ENCODE measurements around the gene IQSEC1.

Gene IQSEC1

DNA sequence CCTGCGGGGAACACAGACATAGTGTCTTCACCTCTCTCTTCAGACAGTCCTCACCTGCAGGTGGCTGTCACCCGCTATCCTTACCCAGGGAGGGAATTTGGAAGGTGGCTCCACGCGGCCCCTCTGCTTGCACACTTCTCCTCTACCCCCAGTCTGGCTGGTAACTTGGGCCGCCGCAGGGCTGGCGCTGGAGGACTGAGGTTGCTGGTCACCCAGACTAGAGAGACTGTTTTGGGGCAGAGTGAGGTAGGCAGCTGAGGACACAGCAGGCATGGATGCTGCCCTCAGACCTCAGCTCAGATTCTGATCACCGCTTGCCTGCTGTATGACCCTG lies 12.6 kb upstream of the IQSEC1 start:
- DNase-seq (ENCODE audit: low spot score) = no peak

DNA sequence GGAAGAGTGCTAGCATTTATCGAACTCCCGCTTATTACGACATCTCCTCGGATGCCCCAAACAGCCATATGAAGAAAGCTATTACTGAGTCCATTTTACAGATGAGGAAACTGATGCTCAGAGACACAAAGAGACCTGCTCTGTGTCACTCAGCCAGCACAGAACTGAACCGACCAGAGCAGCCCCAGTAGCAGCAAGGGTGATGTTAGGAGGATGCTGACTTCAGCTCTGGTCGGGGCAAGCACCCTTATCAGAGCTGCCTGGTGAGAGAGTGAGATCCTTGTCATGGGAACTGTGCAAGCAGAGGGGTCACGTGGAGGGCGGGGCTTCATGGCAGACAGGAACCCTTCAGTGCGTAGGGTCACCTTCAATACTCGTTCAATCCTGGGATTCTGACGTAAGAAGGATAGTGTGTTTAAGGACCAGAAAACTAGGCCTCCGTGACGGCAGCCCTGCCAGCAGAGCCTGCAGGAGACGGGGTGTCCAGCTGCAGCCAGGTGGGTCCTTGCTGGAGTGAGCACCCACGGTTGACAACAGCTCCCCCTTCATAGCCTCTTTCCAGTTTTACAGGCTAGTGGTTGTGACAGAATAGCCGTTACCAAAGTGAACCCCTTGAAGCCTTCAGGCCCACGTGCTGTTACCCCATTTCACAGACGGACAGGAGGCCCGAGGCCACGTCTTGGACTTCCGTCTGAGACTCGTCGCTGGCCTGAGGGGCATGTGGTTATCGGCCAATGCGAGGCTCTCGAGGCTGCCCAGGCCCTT lies 12.0 kb upstream of the IQSEC1 start:
- no peak for DNase-seq (ENCODE audit: low spot score)

DNA sequence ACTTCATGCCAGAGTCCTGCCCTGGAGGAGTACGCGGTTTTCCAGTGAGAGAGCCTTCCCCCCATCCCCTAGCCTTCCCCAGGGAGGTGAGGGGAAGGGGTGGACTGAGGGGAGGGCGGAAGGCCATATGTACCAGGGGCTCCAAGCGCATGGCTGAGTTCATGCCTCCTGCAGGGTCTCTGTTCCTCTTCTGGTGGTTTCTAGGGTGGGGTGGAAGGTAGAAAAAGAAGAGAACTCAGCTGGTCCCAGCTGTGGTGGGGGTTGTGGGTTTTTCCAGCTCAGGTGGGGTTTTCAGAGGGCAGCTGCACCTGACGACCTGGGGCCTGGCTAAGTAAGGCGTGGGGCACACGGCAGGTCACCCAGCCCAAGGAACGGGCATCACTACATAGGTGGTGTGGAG lies 10.7 kb upstream of the IQSEC1 start:
- DNase-seq (ENCODE audit: low spot score) = no peak

DNA sequence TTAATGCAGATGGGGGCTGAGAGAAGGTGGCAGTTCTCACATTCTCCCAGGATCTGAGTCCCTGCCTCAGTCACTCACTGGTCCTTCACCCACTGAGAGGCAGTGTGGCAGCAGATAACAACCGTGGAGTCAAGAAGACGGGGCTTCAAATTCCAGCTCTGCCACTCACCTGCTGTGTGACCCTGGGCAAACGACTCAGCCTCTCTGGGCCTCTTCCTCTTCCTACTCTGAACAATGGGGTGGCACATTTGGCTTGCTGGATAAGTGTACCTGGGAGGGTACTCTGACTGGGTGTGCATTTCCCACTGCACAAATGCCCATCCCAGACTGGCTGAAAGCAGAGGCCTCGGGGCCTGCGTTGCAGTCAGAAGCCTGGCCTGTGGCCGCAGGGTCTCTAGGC lies 10.0 kb upstream of the IQSEC1 start:
- no peak for DNase-seq (ENCODE audit: low spot score)

DNA sequence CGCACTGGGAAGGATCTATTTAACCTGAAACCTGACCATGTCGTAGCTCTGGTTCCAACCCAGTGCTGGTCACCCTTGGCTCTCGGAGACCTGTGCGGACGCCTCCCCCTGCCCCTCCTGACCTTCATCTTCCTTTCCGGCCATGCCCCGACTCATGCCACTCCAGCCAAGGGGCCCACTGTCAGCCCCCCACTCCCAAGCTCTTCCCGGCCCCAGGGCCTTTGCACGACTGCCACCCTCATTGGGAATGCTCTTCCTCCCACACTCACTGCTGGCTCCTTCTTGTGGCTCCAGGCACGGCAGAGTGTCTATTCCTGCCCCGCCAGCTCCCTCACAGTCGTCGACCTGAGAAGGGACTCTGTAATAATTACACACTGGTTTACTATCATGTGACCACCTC lies 9.4 kb upstream of the IQSEC1 start:
- no peak for DNase-seq (ENCODE audit: low spot score)

DNA sequence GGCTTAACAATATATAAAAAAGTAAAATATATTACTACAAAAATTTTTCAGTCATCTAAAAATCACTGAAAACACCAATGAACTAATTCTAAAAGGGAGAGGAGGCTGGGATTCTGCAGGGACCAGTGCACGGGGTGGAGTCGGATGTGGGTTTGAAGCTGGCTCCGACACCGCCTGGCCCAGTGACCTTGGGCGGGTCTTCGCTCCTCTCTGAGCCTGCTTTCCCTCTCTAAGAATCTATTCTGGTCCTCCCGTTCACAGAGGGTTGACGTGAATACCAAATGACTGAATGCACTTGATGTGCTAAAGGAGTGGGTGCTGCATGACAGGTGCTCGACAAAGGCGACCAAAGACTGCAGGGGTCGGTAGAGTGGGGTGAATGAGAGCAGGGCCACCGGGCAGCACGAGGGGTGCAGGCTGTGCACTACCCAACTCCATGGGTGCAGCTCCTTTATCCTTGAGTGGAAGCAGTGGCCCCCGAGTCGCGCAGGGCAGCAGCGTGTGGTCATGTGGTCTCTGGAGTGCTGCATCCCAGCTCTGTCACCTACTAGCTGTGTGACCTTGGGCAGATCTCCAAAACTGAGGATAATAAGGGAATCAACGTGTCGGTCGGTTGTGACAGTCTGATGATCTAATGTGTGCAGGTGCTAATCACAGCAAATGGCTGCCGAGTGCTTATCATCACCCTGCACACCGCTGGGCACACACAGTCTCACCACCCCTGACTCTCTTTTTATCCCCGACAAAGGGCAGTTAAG lies 8.6 kb upstream of the IQSEC1 start:
- DNase-seq (ENCODE audit: low spot score) = no peak

DNA sequence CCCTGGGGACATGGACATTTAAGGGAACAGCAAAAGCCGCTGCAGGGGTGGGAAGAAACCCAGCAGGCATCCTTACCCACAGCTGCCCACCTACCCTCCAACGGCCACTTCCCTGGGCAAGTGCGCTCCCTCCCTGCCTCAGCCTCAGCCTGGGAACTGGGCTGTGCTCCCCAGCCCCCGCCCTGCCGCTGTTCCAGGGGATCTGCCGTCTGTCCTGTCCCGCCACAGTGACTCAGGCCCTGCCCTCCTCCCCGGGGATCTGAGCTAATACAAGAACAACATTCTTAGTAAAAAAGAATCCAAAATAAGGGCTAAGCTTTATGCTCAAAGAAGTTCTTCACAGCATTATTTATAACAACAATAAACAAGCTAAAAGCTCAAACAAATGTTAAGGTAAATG lies 7.4 kb upstream of the IQSEC1 start:
- DNase-seq (ENCODE audit: low spot score) = no peak

DNA sequence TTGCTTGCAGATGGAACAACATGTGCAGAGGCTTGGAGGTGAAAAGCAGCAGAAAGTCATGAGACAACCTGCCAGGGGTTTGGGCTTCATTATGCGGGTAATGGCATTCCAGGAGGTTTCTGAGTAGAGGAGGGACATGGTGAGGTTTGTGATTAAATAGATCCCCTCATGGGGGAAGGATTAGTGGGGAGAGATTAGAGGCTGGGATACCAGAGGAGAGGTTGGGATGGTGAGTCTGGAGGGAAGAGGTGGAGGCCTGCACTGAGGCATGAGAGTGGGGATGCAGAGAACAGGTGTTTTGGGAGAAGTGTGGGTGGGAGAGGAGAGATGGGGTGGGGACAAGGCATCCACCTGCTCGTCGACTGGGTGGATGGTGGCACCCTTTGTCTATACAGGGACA lies 6.8 kb upstream of the IQSEC1 start:
- no peak for DNase-seq (ENCODE audit: low spot score)

DNA sequence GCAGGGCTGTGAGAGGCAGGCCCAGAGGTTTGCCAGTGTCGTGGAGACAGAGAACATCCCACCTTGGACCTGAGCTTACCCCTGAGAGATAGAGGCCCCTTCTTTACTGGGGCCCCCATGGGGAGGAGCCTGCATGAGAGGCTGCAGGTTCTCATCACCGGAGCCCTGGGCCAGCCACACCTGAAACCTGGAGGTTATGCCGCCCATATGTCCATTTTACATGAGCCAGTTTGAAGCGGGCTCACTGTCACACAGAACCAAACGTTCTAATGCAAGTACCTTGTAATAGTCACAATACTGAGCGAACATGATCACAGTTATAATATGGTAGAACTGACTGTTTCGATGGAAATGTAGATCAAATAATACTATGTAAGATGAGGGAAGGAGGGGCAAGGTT lies 6.3 kb upstream of the IQSEC1 start:
- peak; percentile 71 for DNase-seq (ENCODE audit: low spot score)

DNA sequence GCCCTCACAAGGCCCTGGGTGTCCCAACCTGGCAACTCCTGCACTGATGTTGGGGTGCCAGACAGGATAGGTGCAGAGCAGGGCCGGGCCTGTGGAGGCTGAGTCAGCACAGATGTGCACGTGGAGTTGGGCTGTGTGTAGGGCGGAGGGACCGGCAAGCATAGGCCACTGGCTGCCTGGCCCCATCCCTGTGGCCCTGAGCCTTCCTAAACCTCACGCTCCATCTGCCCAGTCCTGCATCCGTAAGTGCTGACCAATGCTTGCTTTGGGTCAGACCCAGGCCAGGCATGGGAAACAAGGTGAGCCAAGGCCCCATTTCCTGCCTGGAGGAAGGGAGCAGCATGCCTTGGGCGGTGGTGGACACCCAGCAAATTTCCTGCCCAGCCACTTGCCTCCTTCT lies 5.8 kb upstream of the IQSEC1 start:
- peak; percentile 62 for DNase-seq (ENCODE audit: low spot score)

DNA sequence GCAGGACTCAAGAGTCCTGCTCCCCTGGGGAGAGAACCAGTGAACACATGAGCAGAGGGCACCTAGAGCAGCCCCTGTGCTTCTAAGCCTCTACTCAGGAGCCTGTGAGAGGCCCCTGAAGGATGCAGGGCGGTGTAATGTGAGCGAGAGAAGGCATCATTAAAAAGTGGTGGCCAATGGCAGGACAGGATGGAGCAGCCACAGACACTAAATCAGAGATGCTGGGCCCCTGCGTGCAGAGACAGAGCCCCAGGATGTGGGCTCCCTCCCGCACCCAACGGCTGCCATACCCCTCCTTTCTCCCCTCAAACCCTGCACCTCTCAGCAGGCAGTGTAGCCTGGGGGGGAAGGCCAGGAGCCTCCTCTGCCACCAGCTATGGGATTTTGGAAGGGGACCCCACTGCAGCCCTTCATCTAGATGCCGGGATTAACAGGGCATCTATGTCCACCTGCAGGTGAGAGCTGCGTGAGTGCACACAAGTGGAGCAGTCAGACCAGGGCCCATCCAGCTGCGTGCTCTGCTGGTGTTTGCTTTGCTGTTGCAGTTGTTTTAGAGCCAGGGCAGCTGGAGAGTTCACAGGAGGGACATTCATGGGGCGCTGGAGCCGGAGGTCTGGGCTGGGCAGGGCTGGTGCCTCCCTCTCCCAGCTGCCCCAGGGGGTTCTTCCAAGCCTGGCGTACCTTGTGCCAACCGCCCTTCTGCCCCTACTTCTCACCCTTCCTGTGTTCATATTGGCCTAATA lies 5.1 kb upstream of the IQSEC1 start:
- no peak for DNase-seq (ENCODE audit: low spot score)

DNA sequence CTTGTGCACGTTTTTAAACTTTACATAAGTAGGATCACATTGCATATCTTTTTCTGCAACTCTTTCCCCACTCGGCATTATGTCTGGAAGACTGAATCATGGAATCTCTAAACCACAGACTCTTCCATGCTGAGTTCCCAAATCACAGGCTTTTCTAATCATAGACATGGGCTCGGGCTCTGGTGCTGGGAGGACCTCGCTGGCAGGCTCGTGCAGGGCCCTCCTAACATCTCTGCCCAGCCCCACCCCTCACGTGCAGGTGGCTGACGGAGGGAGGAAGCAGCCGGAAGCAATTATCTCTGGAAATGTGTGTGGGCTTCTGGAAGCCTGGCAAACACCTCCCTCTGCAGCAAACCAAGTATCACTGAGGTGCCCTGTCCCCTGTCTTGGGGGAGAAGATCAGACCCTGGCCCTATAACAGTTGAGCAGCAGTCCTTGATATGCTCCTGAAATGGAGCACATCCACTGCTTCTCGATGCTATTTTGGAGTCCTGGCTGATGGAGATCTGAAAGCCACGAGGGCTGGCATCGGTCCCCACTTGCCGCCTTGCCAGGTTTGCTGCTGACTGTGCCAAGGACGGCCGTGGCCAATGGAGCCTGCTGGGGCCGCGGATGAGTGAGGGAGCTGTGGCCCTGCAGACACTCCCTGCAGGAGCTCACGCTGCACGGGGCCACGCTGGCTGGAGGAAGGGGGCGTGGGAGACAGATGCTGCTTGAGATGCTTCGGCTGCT lies 4.4 kb upstream of the IQSEC1 start:
- peak; percentile 95 for DNase-seq (ENCODE audit: low spot score)

DNA sequence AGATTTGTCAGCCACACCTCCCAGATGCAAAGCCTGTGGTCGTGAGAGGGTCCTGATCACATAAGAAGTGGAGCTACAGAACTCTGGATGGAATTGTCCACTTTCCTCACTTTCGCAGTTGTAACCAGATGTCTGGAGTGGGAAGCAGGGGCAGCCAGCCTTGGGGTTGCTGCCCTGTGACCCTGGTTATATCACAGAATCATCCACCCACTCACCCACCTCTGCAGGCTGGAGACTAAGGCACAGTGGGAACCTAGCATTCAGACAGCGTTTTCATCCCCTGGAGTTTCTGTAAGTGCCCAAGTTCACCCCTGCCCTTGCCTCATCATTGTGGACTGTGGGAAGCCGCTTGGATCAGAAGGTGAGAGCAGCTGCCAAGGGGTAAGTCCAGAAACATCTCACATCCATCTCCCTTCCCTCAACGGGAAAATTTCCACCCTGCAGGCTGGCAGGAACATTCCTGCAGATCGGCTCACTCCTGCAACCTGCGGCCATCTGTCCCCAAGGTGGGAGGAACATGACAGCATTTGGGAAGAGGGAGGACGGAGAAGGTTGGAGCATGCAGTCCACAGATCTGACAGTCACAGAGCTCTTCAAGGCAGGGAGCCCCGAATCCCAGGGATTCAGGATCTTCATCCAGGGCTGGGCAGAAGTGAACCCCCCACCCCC lies 2.9 kb upstream of the IQSEC1 start:
- DNase-seq (ENCODE audit: low spot score) = peak; percentile 97

DNA sequence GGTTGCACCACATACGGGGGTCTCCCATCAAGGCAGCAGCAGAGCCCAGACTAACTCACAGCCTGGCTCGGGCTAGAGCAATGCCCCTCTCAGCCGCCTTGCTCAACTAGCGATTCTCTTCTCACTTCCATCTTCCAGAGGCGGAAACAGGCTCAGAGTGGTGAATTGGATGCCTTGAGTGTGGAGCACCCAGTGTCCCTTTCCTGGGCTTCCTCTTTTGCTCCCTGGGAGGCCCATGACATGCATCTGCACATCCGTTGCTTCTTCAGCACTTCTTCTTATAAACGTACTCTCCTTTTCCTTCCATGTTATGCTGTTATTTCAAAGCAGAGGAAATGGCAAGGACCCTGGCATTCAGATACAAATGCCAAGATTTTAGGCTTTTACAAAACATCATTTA lies 2.1 kb upstream of the IQSEC1 start:
- DNase-seq (ENCODE audit: low spot score) = no peak

DNA sequence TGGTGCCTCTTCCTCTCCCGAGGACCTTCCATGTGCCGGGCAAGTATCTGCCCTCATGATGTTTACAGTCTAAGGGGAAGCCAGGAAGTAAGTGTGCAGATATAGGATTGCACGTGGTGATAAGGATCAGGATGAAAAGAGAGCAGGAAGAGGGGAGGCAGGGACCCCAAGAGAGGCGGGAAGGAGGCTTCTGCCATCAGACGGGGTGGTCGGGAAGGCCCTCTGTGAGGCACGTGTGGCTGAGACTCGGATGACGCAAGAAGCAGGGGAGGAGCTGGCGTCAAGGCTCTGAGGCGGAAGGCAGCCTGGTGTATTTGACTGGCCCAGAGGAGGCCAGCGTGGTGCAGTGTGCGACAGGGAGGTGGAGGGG lies 762 bp upstream of the IQSEC1 start:
- no peak for DNase-seq (ENCODE audit: low spot score)

DNA sequence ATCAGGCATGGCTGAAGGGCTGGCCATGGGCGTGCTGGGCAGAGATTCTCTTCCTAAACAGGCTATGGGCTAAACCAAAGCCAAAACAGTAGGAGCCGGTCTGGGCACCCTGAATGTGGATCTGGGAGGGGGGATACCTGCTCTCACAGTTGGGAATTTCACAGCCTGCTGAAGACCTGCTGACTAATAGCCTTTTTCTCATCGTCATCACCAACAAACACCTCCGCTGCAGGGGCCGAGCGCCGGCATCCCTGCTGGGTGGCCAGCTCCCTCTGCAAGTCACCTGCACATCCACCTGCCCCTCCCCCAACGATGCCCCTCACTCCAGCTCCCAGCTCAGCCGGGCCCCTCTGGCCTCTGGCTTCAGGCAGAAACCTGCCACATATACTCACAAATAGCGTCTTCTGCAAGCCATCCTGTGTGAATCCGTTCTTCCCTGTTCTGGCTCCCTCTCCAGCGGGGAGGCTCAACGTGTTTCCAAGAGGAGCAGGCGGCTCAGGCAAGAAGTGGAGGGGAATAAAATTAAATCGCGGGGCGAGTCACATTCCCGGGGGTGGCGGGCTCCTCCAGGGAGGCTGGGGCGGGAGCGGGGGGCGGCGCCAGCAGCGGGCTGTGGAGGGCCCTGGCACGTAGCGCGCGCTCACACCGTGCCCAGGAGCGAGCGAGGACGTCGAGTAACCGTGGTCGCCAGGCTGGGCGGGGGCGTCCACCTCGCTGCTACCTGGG lies 466 bp downstream of the IQSEC1 start:
- peak; percentile 74 for DNase-seq (ENCODE audit: low spot score)

DNA sequence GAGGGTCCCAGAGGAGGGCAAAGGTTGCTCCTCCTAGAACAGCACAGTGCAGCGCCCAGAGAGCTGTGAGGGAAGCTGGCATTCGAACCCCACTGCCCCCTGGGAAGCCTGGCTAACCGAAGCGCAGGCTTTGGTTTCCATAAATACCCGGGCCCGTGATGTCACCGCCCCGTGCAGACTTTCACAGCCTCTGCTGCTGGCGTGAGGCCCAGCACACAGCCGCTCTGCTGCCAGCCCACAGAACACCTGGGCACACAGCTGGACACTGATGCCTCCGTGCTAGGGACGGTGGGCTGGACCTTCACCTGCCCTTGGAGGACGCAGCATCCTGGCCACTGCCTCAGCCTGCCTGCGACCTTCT lies 1.0 kb downstream of the IQSEC1 start:
- DNase-seq (ENCODE audit: low spot score) = peak; percentile 72

DNA sequence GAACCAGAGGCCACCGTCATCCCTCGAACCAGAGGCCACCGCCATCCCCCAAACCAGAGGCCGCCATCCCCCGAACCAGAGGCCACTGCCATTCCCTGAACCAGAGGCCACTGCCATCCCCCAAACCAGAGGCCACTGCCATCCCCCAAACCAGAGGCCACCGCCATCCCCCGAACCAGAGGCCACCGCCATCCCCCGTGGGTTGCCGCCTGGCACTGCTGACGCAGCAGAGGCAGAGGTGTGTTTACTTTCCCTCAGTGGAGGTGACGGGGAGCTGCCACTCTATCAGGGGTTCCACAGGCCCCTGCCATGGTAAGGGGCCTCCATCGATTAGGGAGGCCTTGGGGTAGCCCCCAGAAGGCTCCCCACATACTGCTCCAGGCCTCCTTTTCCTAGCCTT lies 1.5 kb downstream of the IQSEC1 start:
- DNase-seq (ENCODE audit: low spot score) = no peak

DNA sequence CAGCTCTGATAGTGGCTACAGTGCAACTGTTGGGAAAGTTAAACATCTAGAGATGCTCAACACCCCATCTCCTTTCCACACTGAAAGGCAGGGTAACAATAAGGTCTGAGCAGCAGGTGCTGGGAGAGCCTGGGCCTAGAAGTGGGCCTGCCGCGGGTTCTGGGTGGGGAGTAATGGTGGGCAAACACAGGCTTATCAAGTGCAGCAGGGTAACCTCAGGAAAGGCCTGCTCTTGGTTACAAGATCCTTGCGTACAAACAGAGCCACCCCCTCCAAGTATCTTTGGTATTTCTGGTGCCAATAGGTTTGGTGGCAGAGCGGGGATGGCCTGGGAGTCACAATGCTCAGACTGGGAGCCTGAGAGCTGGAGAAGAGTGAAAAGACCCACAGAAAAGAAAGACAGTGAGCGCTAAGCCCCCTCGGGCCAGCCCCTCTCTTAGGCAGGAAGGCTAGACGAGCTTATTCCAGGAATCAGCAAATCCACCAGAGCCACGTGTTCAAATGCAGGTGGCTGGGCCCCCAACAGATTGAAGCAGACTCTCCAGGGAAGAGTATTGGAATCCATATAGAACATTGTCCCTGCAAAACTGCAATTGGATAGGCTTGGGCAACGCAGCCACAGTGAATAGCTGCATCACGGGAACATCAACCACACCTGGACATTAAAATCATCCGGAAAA lies 2.7 kb downstream of the IQSEC1 start:
- DNase-seq (ENCODE audit: low spot score) = no peak

DNA sequence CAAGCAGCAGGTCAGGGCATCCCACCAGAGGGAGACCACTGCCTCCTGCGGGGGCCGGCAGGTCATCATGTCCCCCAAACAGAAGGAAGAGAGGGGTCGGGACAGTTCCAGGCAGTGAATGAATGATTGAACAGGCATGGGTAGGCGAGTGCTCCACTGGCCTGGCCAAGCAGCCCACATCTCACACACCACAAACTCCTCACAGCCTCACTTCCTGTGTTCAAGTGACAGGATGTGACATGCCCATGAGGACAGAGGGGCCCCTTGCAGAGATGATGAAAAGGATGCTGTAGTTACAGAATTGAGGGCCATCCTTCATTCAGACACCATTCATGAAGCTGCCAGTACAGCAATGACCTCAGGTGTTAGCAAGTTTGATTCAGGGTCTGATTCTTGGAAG lies 3.7 kb downstream of the IQSEC1 start:
- no peak for DNase-seq (ENCODE audit: low spot score)

Data from cerebellar cortex (tissue), 1 donor.